Stimulated activated CD8-positive, alpha-beta memory T cell treated with anti-CD3 and anti-CD28 coated beads, Interleukin-7, amount 100 ng/mL, for 24 hours (primary cell): Measurements from ENCODE around the gene TULP4.
"Not testable (repeated sequence)": the region's sequence is repeated elsewhere in the genome, so short reads cannot be mapped to it uniquely, and the experiment has no call there.

Experiments
- DNase-seq: peaks from one replicate; pipeline ENCODE4 v3.0.0-alpha.2; 2020; ENCODE audit warnings: low read depth

TULP4 gene

DNA sequence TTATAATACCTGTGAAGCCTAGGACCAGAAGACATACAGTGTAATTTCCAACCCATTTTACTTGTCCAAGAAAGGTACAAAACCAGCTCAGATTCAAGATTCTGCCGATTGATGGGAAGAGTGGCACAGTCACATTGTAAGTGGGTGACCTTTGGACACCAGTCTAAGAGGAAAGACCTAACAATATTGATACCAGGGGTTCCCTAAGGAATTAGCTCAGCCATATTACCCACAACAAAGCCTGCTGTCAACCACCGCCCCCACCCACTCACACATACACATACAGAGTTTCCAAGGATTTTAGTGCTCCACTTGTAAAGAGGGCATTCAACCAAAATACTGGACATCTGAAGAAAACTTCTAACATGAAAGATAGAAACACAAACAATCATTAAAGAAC is 219.7 kb downstream of the TULP4 start:
- DNase-seq: no peak

GRCh38 chr6:158536084-158536890 is 224.0 kb downstream of the TULP4 start:
- peak; percentile 48 for DNase-seq

DNA sequence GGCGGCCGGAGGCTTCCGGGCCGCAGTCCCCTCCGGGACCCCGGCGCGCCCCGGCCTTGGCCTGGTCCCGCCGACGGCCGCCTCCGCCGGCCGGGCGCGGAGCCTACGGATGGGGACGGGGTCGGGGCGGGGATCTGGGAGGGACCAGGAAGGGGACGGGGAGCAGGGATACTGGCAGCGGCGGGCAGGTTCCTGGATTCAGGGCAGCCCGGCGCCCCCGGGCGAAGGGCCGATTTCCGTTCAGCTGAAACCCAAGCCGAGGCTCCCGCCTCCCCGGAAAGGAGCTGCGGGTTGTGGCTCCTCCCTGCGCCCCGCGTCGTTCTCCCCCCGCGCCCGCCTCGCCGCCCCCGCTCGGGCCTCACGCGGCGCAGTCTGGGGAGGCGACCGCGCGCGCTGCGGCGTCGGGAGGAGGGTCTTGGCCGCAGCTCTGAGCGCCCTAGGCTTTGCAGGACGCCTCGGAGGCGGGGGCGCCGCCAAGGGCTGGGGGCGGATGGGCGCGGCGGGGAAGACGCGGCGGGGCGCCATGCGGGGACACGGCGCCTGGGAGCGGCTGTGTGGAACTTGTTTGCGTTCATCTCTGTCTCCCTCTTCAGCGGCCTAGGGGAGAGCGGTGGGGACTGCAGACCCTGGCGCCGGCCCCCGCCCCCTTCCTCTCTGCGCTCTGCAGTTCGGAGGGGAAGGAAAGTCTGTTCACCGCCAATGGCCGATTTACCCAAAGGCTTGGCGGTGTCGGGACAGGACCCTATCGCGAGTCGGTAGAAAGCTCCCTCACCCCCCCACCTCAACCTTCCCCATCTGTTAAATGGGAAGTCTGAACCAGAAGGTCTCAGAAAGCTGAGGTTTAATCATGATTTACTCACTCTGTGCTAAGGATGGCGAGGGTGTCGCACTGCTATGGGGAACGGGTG is 224.9 kb downstream of the TULP4 start:
- DNase-seq: no peak

DNA sequence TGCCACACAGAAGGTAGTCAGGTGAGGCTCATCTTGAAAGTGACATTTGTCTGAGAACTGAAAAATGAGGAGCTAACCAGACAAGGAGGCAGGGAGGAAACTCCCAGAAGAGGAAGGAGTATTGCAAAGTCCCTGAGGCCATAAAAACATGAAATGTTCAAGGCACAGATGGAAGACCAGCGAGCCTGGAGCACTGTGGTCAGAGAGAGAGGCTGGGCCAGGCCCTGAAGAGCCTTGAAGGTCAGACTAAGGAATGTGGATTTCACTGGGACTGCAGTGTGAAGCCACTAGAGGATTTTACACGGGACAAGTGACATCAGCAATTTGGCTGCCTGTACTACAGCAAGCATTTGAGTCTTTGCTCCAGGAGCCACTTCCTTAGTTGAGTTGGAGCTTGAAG is 226.5 kb downstream of the TULP4 start:
- DNase-seq: no peak

- DNase-seq: no peak
These were observed 227.1 kb downstream of the TULP4 start for GRCh38 chr6:158539413-158539812.

GRCh38 chr6:158539881-158540280 is 227.6 kb downstream of the TULP4 start:
- DNase-seq: no peak

GRCh38 chr6:158543606-158544185 is 231.4 kb downstream of the TULP4 start:
- no peak for DNase-seq

DNA sequence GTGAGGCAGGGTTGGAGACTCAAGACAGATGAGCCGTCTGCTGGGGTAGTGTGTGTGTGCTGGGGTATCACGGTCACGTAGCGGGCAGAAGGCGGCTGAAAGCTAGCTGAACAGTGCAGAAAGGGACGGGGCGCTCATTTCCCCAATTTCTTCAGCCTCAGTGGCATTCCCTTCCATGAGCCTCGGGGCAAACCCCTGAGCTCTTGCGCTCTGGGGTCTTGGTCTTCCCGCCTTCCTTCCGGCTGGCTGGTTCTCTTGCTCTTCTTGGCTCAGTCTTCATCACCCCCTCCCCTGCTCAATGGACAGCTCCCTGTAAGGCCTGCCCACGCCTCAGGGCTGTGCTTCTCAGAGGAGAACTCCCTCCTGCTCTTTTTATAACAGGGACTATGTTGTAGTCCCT is 232.2 kb downstream of the TULP4 start:
- no peak for DNase-seq

DNA sequence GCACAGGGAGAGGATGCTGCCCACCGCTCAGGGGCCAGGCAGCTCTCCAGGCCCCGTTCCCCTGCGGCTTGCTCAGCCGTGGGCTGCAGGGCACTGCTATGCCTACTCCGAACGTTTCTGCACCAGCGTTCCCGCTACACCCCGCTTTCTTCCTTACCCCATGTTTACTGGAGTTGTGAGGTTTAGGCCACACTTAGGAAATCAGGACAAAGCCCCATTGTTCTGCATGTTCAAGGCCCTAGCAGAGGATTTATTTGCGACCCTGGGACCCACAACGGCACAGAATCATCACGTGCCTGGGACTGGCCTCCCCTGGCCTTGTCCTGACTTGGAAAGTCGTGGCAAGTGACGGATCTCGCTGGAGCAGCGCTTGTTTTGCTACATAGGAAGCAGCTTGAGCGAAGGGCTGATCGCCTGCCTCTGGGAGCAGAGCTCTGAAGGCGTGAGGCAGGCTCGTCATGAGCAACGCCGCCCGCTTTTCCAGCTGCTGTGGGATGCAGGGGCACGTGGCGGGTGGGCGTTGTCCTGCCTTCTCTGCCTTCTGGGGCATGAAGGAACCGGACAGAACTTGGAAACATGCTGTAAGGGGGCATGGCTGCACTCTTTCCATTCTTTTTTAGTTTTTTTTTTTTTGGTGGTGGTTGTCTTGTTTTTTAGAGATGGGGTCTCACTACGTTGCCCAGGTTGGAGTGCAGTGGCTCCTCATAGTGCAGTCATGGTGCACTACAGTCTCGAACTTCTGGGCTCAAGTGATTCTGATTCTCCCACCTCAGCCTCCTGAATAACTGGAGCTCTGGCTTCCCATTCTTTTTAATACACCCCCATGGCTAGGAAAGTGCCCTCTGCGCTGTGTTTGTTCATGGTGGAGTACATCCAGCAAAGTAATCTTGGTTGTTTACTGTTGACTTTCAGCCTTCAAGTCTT is 233.0 kb downstream of the TULP4 start:
- DNase-seq: no peak

DNA sequence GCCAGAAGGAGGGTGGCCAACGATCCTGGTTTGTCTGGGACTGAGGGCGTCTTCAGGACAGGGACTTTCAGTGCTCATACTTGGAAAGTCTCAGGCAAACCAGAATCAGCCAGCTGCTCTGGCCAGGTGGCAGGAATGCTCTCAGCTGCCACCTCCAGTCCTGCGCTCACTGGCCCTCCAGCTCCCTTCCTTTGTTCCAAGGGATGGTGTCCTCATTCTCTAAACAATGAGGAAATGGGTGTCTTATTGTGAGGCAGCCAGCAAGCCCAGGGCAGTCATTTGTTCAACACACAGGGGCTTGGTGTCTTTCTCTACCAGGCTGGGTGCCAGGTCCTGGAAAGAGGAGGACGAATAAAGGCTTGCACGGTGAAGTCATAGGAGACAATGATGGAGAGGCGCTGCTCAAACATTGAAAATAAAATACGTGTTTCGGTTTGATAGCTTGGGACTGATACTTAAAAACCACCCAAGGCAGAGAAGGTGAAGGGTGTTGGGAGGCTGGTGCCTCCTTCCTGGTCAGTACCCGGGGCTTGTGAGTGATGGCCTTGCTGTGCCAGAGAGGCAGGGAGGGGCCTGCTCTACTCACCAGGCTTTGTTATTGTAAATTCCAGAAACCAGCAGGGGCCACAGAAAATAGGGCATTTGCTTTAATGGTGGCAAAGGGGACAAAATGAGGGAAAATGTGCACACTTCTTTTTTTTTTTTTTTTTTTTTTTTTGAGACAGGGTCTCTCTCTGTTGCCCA is 236.3 kb downstream of the TULP4 start:
- DNase-seq: no peak

DNA sequence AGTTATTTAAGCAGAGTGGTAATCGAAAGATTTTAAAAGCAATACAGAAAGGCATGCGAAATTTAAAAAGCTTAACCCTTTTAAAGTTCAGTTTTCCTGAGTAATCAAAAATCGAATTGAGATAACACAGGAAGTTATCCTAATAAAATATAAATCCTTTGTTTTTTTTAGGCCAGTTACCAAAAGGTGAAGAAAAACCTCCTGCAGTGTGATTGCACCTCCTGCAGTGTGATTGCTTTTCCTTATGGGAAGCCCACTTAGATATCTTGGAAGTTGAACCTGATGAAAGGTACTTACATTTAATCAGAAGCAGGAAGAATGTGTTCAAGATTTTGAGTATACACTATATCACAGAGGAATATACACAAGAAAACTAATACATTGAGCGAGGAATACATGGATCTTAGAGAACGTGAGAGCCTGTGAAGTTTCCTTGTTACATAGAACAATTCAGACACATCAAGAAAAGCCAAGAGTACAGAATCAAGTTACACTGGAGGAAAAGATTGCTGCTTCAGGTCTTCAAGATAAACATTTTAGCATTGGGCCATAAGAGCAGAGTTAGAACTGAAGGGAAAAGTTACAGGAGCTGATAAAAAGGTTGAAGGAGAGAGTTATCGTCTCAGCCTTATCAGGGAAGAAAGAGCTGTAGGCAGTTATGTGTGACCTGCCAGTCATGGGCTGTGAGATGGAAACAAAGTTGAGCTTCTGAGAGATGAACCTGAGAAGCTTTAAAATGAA is 240.0 kb downstream of the TULP4 start:
- no peak for DNase-seq

DNA sequence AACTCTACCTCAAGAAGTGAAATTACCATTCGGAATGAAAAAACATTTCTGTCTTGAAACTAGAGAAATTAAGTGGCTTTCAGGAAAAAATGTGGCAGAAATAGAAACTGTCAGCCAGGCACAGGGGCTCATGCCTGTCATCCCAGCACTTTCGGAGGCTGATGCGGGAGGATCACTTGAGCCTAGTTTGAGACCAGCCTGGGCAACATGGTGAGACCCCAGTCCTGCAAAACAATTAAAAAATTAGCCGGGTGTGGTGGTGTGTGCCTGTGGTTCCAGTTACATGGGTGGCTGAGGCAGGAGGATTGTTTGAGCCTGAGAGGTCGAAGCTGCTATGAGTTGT is 240.5 kb downstream of the TULP4 start:
- no peak for DNase-seq

DNA sequence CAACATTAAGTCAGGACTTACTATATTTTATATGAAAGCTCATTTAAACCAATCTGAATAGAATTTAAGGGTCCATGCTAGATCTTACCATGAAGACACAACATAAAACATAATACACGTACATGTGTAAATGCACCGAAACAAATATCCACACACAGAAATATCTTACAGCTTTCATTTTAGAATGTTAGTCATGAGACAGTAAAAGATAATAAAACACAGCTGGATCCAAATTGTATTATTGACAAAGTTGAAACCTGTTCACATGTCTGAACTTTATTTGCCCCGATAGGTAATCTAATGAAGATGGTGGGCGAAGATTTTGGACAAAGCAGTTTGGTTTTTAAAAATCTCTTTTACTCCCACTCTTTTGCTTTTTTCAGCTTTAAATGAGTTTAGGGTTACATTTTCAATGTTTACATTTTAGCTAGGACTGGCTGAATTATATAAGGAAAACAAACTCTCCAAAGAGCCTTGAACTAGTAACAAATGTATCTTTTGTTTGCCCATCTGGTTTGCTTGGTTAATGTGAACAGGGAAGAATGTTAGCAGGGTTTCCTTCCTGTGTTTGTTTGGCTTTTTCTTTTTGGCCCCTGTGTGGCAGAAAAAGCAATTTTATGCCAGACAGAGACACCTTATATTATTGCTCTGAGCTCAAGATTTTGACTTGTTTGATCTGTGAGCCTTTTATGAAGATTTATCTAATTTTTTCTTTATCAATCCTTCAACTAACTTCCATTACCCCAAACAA is 242.5 kb downstream of the TULP4 start:
- no peak for DNase-seq

- DNase-seq: no peak
These were observed 243.8 kb downstream of the TULP4 start for GRCh38 chr6:158556113-158556512.

DNA sequence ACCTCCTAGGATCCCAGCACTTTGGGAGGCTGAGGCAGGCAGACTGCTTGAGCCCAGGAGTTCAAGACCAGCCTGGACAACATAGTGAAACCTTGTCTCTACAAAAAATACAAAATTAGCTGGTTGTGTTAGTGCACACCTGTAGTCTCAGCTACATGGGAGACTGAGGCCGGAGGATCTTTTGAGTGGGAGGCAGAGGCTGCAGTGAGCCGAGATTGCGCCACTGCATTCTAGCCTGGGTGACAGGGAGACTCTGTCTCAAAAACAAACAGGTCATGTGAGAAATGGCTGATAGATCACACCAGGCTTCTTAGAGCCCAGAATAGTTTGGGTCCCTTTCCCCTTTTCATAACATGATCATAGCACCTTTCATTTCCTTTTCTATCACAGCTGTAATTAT is 244.8 kb downstream of the TULP4 start:
- DNase-seq: not testable (repeated sequence)

DNA sequence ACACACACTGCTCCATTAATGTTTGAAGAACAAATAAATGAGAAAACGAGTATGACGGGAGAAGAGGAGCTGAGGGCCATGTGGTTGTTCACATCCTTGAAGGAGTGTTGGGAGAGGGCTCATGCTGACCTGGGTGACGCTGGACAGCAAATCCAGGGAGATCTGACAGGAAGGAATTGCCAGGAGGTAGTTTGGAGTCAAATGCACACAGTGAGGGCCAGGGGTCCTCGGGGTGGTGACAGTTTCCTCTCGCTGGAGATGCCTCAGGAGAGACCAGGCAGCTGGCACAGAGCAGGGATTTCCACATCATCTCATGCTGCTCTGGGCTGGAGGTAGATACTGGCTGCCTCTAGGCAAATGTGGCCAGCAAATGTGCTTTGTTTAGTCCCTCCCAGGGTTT is 245.7 kb downstream of the TULP4 start:
- no peak for DNase-seq

GRCh38 chr6:158558415-158559306 is 246.4 kb downstream of the TULP4 start:
- DNase-seq: no peak

DNA sequence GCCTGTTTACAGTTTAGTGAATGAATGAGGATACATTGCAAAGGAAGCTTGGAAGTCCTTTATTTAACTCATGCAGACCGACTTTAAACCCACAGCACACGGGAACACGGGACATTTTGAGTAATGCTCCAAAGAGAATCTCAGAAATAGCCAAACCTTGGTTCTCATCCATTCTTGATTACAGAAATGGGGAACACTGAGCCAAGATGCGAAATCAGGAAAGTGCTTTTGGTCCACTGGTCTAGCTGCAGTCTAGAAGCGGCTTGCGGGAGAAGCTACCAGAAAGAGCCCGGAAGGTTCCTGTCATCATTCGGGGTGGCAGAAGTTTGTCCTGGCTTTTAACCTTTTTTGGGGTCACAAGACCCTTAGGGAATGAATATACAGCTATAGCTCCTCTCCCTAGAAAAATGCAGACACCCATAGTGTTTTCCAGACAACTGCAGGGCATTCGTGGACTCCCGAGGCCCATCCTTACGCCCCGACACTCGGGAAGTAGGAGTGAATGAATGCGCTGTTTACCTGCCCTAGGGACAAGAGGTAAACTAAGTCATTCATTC is 247.2 kb downstream of the TULP4 start:
- DNase-seq: no peak
